Measurements from ENCODE around the gene PROSER3.
"Not testable (repeated sequence)": the region's sequence is repeated elsewhere in the genome, so short reads cannot be mapped to it uniquely, and the experiment has no call there.

The PROSER3 gene

GRCh38 chr19:35719402-35720162 is 38.4 kb upstream of the PROSER3 start:
- TF ChIP-seq, protein P1, sequence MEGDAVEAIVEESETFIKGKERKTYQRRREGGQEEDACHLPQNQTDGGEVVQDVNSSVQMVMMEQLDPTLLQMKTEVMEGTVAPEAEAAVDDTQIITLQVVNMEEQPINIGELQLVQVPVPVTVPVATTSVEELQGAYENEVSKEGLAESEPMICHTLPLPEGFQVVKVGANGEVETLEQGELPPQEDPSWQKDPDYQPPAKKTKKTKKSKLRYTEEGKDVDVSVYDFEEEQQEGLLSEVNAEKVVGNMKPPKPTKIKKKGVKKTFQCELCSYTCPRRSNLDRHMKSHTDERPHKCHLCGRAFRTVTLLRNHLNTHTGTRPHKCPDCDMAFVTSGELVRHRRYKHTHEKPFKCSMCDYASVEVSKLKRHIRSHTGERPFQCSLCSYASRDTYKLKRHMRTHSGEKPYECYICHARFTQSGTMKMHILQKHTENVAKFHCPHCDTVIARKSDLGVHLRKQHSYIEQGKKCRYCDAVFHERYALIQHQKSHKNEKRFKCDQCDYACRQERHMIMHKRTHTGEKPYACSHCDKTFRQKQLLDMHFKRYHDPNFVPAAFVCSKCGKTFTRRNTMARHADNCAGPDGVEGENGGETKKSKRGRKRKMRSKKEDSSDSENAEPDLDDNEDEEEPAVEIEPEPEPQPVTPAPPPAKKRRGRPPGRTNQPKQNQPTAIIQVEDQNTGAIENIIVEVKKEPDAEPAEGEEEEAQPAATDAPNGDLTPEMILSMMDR (IDR thresholded peaks at IDR 0.05; ENCODE audit: low read depth, low read length) = no peak
- H3K4me3 ChIP-seq (ENCODE audit: low read depth, low read length) = peak overlapping the region; percentile 89

DNA sequence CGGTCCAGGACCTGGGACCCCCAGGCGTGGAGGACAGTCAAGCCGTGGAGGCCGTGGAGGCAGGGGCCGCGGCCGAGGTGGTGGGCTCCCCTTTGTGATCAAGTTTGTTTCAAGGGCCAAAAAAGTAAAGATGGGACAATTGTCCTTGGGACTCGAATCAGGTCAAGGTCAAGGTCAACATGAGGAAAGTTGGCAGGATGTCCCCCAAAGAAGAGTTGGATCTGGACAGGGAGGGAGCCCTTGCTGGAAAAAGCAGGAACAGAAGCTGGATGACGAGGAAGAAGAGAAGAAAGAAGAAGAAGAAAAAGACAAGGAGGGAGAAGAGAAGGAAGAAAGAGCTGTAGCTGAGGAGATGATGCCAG is 37.8 kb upstream of the PROSER3 start:
- H3K4me3 ChIP-seq (ENCODE audit: low read depth, low read length) = no peak overlapping the region
- TF ChIP-seq, protein P1 (IDR thresholded peaks at IDR 0.05; ENCODE audit: low read depth, low read length) = no peak

DNA sequence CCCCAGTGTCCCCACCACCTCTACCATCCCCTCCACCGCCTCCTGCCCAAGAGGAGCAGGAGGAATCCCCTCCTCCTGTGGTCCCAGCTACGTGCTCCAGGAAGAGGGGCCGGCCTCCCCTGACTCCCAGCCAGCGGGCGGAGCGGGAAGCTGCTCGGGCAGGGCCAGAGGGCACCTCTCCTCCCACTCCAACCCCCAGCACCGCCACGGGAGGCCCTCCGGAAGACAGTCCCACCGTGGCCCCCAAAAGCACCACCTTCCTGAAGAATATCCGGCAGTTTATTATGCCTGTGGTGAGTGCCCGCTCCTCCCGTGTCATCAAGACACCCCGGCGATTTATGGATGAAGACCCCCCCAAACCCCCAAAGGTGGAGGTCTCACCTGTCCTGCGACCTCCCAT is 37.3 kb upstream of the PROSER3 start:
- no peak overlapping the region for H3K4me3 ChIP-seq (ENCODE audit: low read depth, low read length)
- TF ChIP-seq, protein P1 (IDR thresholded peaks at IDR 0.05; ENCODE audit: low read depth, low read length) = no peak

DNA sequence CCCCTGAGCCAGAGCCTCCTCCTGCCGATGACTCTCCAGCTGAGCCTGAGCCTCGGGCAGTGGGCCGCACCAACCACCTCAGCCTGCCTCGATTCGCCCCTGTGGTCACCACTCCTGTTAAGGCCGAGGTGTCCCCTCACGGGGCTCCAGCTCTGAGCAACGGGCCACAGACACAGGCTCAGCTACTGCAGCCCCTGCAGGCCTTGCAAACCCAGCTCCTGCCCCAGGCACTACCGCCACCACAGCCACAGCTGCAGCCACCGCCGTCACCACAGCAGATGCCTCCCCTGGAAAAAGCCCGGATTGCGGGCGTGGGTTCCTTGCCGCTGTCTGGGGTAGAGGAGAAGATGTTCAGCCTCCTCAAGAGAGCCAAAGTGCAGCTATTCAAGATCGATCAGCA is 36.6 kb upstream of the PROSER3 start:
- no peak overlapping the region for H3K4me3 ChIP-seq (ENCODE audit: low read depth, low read length)
- TF ChIP-seq, protein P1 (IDR thresholded peaks at IDR 0.05; ENCODE audit: low read depth, low read length) = no peak

DNA sequence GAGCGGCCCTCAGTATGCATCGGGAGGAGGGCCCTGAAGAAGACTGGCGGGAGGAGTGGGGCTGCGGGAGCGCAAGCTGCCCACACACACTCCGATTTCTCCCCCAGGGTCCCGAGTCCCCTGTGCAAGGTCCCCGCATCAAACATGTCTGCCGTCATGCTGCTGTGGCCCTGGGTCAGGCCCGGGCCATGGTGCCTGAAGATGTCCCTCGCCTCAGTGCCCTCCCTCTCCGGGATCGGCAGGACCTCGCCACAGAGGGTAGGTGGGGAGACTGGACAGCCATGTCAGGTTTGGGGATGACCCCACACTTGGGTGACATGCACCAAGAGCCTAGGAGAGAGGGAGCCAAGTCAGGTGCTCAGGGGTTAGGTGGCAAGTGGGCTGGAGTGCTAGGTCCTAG is 35.5 kb upstream of the PROSER3 start:
- H3K4me3 ChIP-seq (ENCODE audit: low read depth, low read length) = no peak overlapping the region
- TF ChIP-seq, protein P1 (IDR thresholded peaks at IDR 0.05; ENCODE audit: low read depth, low read length) = no peak

GRCh38 chr19:35722897-35723296 is 35.1 kb upstream of the PROSER3 start:
- TF ChIP-seq, protein P1 (IDR thresholded peaks at IDR 0.05; ENCODE audit: low read depth, low read length) = no peak
- H3K4me3 ChIP-seq (ENCODE audit: low read depth, low read length) = no peak overlapping the region

- no peak overlapping the region for H3K4me3 ChIP-seq (ENCODE audit: low read depth, low read length)
- TF ChIP-seq, protein P1 (IDR thresholded peaks at IDR 0.05; ENCODE audit: low read depth, low read length) = no peak
These were observed 34.3 kb upstream of the PROSER3 start for GRCh38 chr19:35723671-35724070.

GRCh38 chr19:35724132-35724531 is 33.8 kb upstream of the PROSER3 start:
- not testable (repeated sequence) for H3K4me3 ChIP-seq (ENCODE audit: low read depth, low read length)

All from WI38 (cell line).